HG02943 (cell line): ENCODE results near the gene CCDC3.

Experiments
- ATAC-seq: cut with Tn5 transposase; IDR thresholded peaks from one replicate; pipeline ENCODE4 v1.9.1; 2021; ENCODE audit warnings: mild to moderate bottlenecking, low read depth, moderate library complexity; ENCODE audit not compliant: unreplicated experiment

The CCDC3 gene

DNA sequence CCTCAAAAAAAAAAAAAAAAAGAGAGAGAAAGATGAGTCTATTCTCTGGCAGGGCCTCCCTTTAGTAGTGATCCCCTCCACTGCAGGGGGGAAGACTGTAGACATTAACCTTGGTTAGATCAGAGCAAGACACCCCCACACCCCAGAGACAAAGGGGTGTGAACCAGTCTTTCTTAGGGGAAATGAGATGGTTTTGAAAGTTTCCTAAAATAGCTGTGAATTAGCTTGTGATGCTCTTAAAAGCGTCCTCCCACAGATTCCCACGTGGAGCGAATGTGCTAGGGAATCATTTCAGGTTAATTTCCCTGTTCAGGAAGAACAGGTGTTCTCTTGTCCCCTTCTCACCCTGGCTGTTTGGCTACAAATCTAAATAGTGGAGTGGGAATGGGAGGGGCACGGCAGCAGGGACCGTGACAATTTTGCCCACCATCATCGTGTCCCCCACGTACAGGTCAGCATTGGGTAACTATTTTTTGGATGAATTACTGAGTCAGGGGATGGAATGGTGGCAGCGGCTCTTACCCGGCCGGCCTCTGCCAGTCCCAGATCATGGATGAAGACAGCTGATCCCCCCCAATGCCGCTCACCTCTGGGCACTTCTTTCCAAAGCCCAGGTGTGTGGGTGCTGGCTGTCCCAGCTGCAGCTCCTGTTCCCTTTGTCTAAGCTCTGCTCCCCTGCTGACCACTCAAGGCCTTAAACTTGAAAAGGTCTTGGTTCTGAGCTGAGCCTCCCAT is 152.9 kb downstream of the CCDC3 start:
- ATAC-seq, result no peak

GRCh38 chr10:12847361-12847975 is 154.0 kb downstream of the CCDC3 start:
- no peak for ATAC-seq

- ATAC-seq, result no peak
Observed at GRCh38 chr10:12846718-12847117, 154.8 kb downstream of the CCDC3 start.
